Common myeloid progenitor, CD34-positive (primary cell): Measurements from ENCODE around the gene MRPL46.

Source experiments
- CTCF ChIA-PET: fragments of 350-600 bp; sonication (Branson Sonifier 250); formaldehyde crosslinking; loops from one replicate; lab custom pipeline; 2021; ENCODE audit warnings: antibody characterized with exemption; lab: Charles Lee
- POLR2A ChIA-PET: fragments of 350-600 bp; sonication (Branson Sonifier 250); formaldehyde crosslinking; loops from one replicate; lab custom pipeline; 2021; ENCODE audit warnings: antibody characterized with exemption; lab: Charles Lee
- DNase-seq, 3 donors: peaks; one replicate each; pipeline versions ENCODE4 v3.0.0 to v3.0.0-alpha.2; 2013
- H3K27ac ChIP-seq, 2 experiments: 1 replicate in 1 of 2; 2 replicates in 1 of 2; pipeline ENCODE4 v1.7.0; 2013; ENCODE audit warnings: inconsistent platforms in 2 of 2, low read length in 2 of 2, mild to moderate bottlenecking in 2 of 2, low read depth in 1 of 2, moderate library complexity in 1 of 2; ENCODE audit not compliant: severe bottlenecking in 2 of 2, insufficient read depth in 1 of 2, poor library complexity in 1 of 2
- H3K27me3 ChIP-seq, 5 experiments: replicated peaks in 2 of 5; 1 replicate in 3 of 5; 2 replicates in 2 of 5; pipeline versions ENCODE4 v1.6.1 to v1.7.0; 2013; ENCODE audit warnings: low read length in 4 of 5, mild to moderate bottlenecking in 2 of 5, moderate library complexity in 2 of 5, inconsistent platforms in 1 of 5; ENCODE audit not compliant: insufficient read depth in 5 of 5, control insufficient read depth in 4 of 5
- H3K36me3 ChIP-seq, 4 experiments: 1 replicate in 2 of 4; 2 replicates in 2 of 4; pipeline versions ENCODE4 v1.6.1 to v1.7.0; 2013; ENCODE audit warnings: low read length in 3 of 4, control low read depth in 1 of 4, mild to moderate bottlenecking in 1 of 4; ENCODE audit not compliant: control insufficient read depth in 4 of 4, insufficient read depth in 4 of 4
- H3K4me1 ChIP-seq, 4 experiments: 1 replicate in 3 of 4; 2 replicates in 1 of 4; pipeline versions ENCODE4 v1.6.1 to v1.7.1; 2013; ENCODE audit warnings: low read length in 3 of 4, mild to moderate bottlenecking in 3 of 4, control low read depth in 1 of 4, inconsistent platforms in 1 of 4, moderate library complexity in 1 of 4; ENCODE audit not compliant: control insufficient read depth in 4 of 4, insufficient read depth in 4 of 4; ENCODE audit errors: control extremely low read depth in 1 of 4
- H3K4me3 ChIP-seq, 7 experiments: 1 replicate in 4 of 7; 2 replicates in 3 of 7; pipeline versions ENCODE4 v1.5.1 to v1.7.0; 2013; ENCODE audit warnings: mild to moderate bottlenecking in 7 of 7, low read length in 6 of 7, moderate library complexity in 6 of 7, inconsistent platforms in 2 of 7, low read depth in 2 of 7, control low read depth in 1 of 7; ENCODE audit not compliant: insufficient read depth in 4 of 7, control insufficient read depth in 1 of 7; ENCODE audit errors: extremely low read depth in 1 of 7
- H3K9me3 ChIP-seq, 5 experiments: 1 replicate in 4 of 5; 2 replicates in 1 of 5; pipeline versions ENCODE4 v1.6.1 to v1.7.1; 2013; ENCODE audit warnings: low read length in 4 of 5, mild to moderate bottlenecking in 2 of 5, inconsistent platforms in 1 of 5, low read depth in 1 of 5, moderate library complexity in 1 of 5; ENCODE audit not compliant: control insufficient read depth in 4 of 5, insufficient read depth in 2 of 5; ENCODE audit errors: control extremely low read depth in 1 of 5
- WGBS: methylation state at CpG from one replicate; pipeline ENCODE4 v1.1.5; 2013; ENCODE audit not compliant: insufficient coverage; 5-methylcytosine and 5-hydroxymethylcytosine counted together

MRPL46 gene

GRCh38 chr15:88433046-88433685, 34.0 kb downstream of the MRPL46 start:
- Histone ChIP-seq H3K9me3 (no peaks in the 10 kb centered on the region), H3K27ac (no peak overlapping the region), H3K36me3 (no peaks in the 10 kb centered on the region), H3K27me3 (peaks cover 0 to 41% (median 19%) of the 10 kb centered on the region in 5 experiments), H3K4me3 (no peak overlapping the region), H3K4me1 (no peaks in the 10 kb centered on the region)
- WGBS: 97% methylated on average over 5 of the region's 7 CpGs
- ChIA-PET POLR2A (no interaction called here), CTCF (interaction anchor here (2.0 kb wide), 1 partner anchor 22 kb away, joined by 5 read pairs; no protein-coding TSS in a partner anchor)
- DNase-seq: no peak

DNA sequence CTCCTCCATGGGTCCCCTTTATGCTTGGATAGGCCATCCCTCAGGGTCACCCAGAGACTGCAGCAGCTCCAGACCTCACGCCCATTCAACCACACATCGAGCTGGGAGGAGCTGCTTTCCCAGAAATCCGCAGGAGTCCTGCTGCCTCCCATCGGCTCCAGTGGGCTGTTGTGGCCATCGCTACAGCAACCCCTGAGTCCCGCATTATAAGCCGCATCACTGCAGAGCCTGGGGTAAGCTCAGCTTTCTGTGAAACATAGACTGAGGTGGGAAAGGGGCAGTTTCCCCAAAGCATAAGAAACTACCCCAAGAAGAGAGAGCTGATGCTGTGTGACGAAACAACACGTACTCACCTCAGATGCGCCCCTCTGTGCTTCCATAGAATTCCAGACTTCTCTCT, 35.7 kb downstream of the MRPL46 start:
- no peaks in the 10 kb centered on the region for H3K9me3 ChIP-seq
- no peak overlapping the region for H3K27ac ChIP-seq
- WGBS: 92% methylated on average over 10 of the region's 10 CpGs
- POLR2A ChIA-PET: no interaction called here
- no peaks in the 10 kb centered on the region for H3K36me3 ChIP-seq
- H3K4me3 ChIP-seq: no peak overlapping the region
- DNase-seq: no peak
- no peaks in the 10 kb centered on the region for H3K4me1 ChIP-seq
- peaks cover 0 to 43% (median 22%) of the 10 kb centered on the region in 5 experiments for H3K27me3 ChIP-seq
- CTCF ChIA-PET: interaction anchor here (2.0 kb wide), 1 partner anchor 23 kb away, joined by 5 read pairs; no protein-coding TSS in a partner anchor

DNA sequence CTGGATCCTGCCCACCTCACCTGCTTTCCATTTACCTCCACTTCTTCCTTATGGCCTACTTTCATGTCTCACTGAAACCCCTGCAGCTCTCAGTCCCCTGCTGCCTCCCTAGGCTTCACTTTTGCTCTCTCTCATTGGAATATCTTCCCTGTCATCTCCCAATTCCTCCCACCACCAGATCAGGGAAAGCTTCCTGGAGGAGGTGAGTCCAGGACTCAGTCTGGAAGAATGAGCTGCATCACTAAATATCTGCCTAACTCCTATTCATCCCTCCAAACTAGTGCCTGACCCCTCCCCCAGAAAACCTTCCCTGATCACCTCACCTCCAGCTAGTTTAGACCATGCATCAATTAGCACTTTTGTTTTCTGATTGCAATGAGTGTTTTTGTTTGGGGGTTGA, 37.1 kb downstream of the MRPL46 start:
- Histone ChIP-seq H3K27ac (no peak overlapping the region), H3K9me3 (no peaks in the 10 kb centered on the region), H3K36me3 (no peaks in the 10 kb centered on the region), H3K4me1 (no peaks in the 10 kb centered on the region), H3K27me3 (peaks cover 0 to 42% (median 22%) of the 10 kb centered on the region in 5 experiments), H3K4me3 (no peak overlapping the region)
- DNase-seq: no peak
- ChIA-PET CTCF (no interaction called here), POLR2A (no interaction called here)

DNA sequence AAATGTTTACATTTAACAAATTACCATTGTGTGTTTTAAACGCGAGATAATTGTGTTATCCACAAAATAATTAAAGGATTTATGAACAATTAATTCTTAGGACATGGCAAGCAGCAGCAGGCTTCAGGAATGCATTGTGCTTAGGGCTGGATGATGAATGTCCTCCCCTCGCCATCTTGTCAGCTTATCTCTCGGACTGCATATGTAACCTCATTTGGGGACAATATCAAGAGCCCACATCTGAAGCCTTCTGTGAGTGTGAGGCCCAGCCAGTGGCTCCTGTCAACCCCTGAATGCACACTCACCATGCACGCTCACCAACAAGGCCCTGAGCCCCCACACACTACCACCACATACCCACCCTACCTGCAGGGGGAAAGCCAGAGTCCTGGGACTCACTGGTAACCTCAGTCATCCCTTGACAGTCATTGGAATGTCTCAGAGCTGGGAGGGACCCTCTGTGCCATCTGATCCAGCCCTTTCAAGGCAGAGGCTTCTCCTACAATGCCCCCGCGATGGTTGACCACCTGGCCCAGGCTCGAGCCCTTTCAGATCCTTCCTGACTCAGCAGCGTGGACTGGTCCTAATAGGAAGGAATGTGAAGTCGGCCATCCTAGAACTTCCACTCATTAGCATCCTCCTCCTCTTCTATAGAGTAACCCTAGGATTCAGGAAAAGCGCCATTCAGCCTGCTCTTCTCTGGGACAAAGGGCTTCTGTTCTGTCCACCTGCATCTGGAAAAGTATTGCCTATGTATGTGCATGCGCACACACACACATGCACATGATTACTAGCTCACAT, 38.2 kb downstream of the MRPL46 start:
- CTCF ChIA-PET: no interaction called here
- Histone ChIP-seq H3K4me3 (no peak overlapping the region), H3K36me3 (no peaks in the 10 kb centered on the region), H3K27ac (no peak overlapping the region), H3K4me1 (no peaks in the 10 kb centered on the region), H3K9me3 (no peaks in the 10 kb centered on the region), H3K27me3 (peaks cover 0 to 42% (median 24%) of the 10 kb centered on the region in 5 experiments)
- WGBS: 88% methylated on average over 9 of the region's 12 CpGs
- no peak for DNase-seq
- POLR2A ChIA-PET: no interaction called here

DNA sequence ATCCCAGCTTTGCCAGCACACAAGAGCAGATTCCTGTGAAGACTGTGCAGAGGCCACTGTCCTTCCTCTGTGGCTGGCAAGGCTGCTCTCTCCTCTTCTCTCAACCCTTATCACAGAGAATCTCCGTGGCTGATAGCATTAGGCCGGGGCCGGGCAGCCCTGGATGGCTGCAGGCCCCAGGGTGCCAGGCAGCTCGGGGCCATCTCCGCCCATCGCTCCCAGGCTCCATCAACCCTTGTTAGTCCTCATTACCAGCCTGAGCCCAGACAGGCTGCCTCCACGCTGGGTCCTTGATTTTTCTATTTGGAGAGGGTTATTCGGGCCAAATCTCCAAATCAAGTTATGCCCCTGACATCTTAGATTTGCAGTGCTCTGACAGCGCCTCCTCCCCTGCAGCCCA, 39.1 kb downstream of the MRPL46 start:
- H3K4me1 ChIP-seq: no peaks in the 10 kb centered on the region
- peaks cover 0 to 39% (median 21%) of the 10 kb centered on the region in 5 experiments for H3K27me3 ChIP-seq
- H3K9me3 ChIP-seq: no peaks in the 10 kb centered on the region
- POLR2A ChIA-PET: no interaction called here
- no peak for DNase-seq
- 92% methylated on average over 4 of the region's 9 CpGs for WGBS
- no peaks in the 10 kb centered on the region for H3K36me3 ChIP-seq
- no peak overlapping the region for H3K27ac ChIP-seq
- CTCF ChIA-PET: no interaction called here
- no peak overlapping the region for H3K4me3 ChIP-seq

DNA sequence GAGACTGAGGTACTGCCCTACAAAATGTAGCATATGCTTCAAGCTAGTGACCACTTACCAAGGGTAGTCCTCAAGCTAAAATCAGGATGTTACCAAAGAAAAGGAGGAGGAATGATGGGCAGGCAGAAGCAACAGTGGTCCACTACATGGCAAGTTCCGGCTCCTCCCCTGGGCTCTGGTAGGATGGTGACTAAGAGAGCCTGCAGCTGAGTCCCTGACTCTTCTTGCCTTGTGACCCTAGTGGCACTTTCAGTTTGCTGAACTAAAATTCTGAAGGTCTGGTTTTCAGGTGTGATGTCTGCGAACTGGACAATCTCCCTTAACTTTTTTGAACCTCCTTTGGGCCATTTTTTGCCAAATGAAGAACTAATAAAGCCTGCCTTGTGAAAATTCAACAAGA, 40.9 kb downstream of the MRPL46 start:
- WGBS: 79% methylated on average over 2 of the region's 2 CpGs
- ChIA-PET CTCF (no interaction called here), POLR2A (no interaction called here)

GRCh38 chr15:88423331-88423730, 43.9 kb downstream of the MRPL46 start:
- Histone ChIP-seq H3K36me3 (no peaks in the 10 kb centered on the region), H3K9me3 (peaks cover 0 to 1% (median 0%) of the 10 kb centered on the region in 5 experiments), H3K4me1 (no peaks in the 10 kb centered on the region), H3K27me3 (peaks cover 0 to 38% (median 15%) of the 10 kb centered on the region in 5 experiments), H3K27ac (no peak overlapping the region), H3K4me3 (no peak overlapping the region)
- WGBS: 91% methylated on average over 7 of the region's 8 CpGs
- DNase-seq: no peak
- POLR2A ChIA-PET: no interaction called here
- CTCF ChIA-PET: no interaction called here

More for the DNA sequence above, 40.9 kb downstream of the MRPL46 start:
- H3K36me3 ChIP-seq: no peaks in the 10 kb centered on the region
- no peaks in the 10 kb centered on the region for H3K9me3 ChIP-seq
- H3K4me3 ChIP-seq: no peak overlapping the region
- DNase-seq: no peak
- H3K4me1 ChIP-seq: no peaks in the 10 kb centered on the region
- H3K27ac ChIP-seq: no peak overlapping the region
- peaks cover 0 to 35% (median 21%) of the 10 kb centered on the region in 5 experiments for H3K27me3 ChIP-seq
